GM10847 (cell line): Measurements from ENCODE around the gene SAMD9L.

Source experiments
- POLR2A ChIP-seq: IDR thresholded peaks from 2 replicates; pipeline ENCODE4 v1.6.1; 2011; ENCODE audit not compliant: insufficient read length; ENCODE audit errors: extremely low read depth

The SAMD9L gene

DNA sequence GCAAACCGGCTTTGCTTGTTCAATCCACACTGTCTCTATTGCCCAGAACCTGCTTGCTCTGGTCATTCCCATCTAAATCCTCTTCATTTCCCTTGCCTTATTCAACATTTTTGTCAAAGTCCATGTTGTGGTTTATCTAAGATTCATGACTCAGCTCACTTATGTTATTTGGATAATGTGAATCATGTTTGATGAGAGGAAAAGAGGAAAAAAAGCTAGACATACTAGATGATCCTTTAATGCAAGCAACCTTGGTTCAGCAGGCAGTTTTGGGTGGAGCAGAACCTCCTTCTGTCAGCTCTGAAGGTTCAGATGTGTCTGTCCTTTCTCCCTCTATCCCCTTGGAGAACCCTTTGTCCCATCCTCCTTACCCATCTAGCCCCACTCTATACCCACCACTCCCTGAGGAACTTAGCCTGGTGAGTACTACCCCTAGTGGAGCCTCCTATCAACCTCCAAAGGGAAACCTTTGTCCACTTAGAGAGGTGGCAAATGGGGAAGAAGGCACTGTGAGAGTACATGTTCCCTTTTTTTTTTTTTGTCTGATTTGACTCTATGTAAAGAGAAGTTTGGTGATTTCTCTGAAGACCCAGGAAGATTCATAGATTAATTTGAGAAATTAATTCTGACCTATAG lies 2.1 kb upstream of the SAMD9L start:
- TF ChIP-seq POLR2A: no peak

DNA sequence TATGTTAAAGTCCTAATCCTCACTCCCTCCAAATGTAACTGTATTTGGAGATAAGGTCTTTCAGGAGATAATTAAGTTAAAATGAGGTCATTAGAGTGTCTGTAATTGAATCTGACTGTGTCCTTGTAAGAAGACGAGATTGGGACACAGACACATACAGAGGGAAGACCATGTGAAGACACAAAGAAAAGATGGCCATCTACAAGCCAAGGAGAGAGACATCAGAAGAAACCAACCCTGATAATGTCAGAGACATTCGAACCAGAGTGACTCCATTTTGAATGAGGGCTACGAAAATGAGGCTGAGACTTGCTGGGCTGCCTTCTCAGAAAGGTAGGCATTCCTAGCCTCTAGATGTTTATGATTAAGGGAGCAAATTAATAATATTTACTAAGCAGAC lies 542 bp upstream of the SAMD9L start:
- TF ChIP-seq POLR2A: no peak

- TF ChIP-seq POLR2A: no peak
Observed at GRCh38 chr7:93147363-93147762, 822 bp downstream of the SAMD9L start.

DNA sequence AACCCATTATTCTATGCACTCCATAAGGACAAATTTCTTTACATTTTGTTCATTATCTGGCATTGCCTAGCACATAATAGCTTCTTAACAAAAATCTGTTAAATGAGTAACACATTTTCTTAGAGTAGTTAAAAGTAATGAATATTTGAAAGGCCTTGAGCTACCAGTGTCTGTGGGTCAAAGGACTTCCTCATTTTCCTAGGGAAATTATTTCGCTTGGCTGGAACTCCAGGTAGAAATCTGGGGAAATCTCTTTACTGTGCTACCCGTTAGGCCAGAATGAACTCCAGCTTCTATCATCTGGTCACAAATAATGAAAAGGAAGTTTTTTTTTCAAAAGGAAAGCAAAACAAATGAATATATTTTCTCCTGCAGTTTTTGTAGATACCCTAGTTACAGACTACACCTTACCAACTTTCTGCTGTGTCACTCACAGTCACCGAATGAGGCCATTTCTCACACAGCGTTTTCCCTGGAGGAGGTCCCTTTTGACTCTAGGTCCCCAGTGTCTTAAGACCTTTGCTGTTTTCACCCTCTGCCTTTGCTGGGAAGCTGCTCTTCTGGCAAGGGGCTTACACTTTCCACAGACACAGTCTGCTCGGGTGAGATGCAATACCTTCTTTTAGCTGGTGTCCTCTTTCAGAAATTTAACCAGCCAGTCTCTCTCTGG lies 1.6 kb downstream of the SAMD9L start:
- no peak for TF ChIP-seq POLR2A

DNA sequence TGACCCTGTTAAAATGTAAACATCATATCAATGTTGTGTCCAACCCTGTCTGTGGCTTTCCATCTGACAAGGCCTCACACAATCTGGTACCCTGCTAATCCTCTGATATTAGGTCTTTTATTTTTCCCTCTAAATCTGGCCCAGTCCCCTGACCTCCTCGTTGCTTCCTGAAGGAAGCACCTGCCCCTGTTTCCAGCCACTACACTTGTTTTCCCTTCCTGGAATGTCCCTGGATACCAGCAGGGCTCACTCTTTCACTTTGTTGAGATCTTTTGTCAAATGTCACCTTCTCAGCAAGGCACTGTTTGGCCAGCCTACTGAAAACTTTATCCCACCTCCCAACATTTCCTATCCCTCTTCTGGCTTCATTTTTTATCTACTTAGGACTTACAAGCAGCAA lies 2.1 kb downstream of the SAMD9L start:
- no peak for TF ChIP-seq POLR2A

DNA sequence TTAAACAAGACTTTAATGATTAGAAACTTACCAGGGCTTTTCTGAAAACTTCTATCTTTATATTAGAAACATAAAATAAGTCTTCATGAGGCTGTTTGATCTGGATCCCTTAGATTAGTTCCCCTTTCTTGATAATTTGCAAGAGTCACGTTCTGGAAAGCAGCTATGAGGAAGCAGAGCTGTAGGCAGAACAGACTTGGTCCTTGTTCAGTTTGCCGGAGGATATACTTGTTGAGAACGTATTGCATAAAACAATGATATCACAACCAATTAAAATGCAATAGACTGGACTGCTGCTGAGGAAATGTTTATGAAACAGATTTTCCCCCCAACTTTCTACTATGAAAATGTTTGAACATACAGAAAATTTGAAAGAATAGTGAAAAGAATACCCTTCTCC lies 2.8 kb downstream of the SAMD9L start:
- no peak for TF ChIP-seq POLR2A

DNA sequence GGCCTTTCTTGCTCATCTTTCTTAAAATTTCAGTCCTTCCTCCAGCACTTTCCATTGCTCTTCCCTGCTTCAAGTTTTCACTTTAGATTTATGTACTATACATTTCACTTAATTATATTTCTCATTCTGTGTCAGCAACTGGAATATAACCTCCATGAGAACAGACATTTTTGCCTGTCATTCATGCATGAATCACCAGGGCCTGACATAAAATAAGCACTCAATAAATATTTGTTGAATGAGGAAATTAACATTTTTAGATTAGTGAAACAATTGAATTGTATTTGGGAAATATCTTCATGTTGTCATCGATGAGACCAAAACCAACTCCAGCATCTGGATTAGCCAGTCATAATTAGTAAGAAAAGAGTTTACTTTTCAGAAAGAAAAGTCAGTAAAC lies 6.1 kb downstream of the SAMD9L start:
- no peak for TF ChIP-seq POLR2A

- no peak for TF ChIP-seq POLR2A
Observed at GRCh38 chr7:93140582-93141191, 7.5 kb downstream of the SAMD9L start.

DNA sequence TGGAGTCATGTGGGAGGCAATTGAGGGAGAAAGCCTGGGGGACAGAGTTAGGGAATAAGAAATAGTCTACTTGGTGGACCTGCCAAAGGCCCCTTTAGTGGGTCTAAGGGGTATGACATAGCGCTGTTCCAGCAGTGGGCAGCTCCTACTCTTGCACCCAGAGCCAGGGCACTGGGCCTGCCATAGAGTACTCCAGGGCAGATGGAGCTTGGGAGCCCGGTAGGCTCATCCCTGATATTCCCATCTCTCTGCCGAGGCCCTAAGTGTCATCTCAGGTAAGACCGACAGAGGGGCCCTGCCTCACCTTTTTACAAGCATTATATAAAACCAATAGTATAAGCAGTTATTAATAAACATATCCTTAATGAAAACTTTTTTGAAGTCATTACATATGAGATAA lies 9.6 kb downstream of the SAMD9L start:
- TF ChIP-seq POLR2A: no peak

DNA sequence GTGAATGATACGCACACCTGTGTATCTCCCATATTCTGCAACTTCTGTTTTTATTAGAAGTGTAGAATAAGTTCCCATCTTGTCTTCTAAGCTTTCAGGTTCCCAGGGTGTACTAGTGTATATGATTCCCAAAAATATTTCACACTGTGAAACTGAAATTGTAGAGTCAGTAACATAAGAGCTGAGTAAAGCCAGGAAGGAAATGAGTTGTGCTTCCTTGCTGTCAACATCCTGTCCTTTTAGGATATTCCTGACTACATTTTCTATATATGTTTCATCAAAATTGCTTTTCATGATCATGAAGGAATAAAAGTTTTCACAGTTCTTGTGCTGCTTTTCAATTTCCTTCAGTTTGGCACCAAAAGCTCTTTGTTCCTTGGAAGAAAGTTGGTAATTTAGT lies 15.2 kb downstream of the SAMD9L start:
- no peak for TF ChIP-seq POLR2A

- no peak for TF ChIP-seq POLR2A
Observed at GRCh38 chr7:93132216-93132615, 16.0 kb downstream of the SAMD9L start.

DNA sequence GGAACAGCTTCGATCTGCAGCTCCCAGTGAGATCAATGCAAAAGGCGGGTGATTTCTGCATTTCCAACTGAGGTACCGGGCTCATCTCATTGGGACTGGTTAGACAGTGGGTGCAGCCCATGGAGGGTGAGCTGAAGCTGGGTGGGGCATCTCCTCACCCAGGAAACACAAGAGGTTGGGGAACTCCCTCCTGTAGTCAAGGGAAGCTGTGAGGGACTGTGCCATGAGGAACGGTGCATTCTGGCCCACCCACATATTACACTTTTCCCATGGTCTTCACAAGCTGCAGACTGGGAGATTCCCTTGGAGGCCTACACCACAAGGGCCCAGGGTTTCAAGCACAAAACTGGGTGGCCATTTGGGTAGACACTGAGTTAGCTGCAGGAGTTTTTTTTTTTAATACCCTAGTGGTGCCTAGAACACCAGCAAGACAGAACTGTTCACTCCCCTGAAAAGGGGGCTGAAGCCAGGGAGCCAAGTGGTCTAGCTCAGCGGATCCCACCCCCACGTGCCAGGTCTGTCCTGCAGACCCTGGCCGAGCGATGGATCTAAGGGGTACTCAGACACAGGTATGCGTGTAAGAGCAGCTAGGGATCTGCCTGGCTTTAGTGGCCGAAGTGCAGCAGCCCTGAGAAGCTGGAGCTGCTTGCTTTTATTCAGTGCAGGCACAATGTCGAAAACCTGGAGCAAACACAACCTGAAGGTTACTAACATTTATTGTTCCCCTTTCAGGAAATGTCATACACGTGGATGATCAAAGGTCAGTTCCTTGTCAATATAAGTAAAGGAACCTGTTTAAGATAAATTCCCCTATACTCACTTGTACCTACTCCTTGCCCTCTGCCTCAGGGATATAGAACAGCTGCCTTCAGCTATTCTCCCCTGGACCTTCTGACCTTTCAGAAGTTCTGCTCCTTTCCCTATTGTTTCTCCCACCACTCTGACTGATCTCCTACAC lies 27.3 kb downstream of the SAMD9L start:
- no peak for TF ChIP-seq POLR2A

GRCh38 chr7:93119191-93119905 lies 28.8 kb downstream of the SAMD9L start:
- TF ChIP-seq POLR2A: no peak

- TF ChIP-seq POLR2A: no peak
Observed at GRCh38 chr7:93117852-93118530, 30.2 kb downstream of the SAMD9L start, which contains the start of gene SAMD9. Gene SAMD9 (minus strand): TSS chr7:93117979. CDS start chr7:93106097, 11,882 bp downstream.

GRCh38 chr7:93117327-93117726 lies 30.9 kb downstream of the SAMD9L start:
- no peak for TF ChIP-seq POLR2A

GRCh38 chr7:93115796-93116195 lies 32.4 kb downstream of the SAMD9L start:
- no peak for TF ChIP-seq POLR2A
